ENCODE measurements around the gene RBM20.
A peak's percentile ranks its signal among the peaks of the same experiment; 100 is the strongest.
"Not testable (repeated sequence)": the region's sequence is repeated elsewhere in the genome, so short reads cannot be mapped to it uniquely, and the experiment has no call there.

RBM20 gene

GRCh38 chr10:110643653-110644597 is at the start of gene RBM20:
Gene RBM20 (plus strand): TSS chr10:110644336. CDS start chr10:110644455, 119 bp downstream.
- no peak for DNase-seq (ENCODE audit: low spot score)

GRCh38 chr10:110597476-110597875 is 46.7 kb upstream of the RBM20 start:
- no peak for DNase-seq (ENCODE audit: low spot score)

GRCh38 chr10:110600487-110601101 is 43.5 kb upstream of the RBM20 start:
- peak; percentile 73 for DNase-seq (ENCODE audit: low spot score)

- no peak for DNase-seq (ENCODE audit: low spot score)
These were observed 42.6 kb upstream of the RBM20 start for GRCh38 chr10:110601581-110601980.

GRCh38 chr10:110608087-110608486 is 36.0 kb upstream of the RBM20 start:
- no peak for DNase-seq (ENCODE audit: low spot score)

GRCh38 chr10:110609605-110610004 is 34.5 kb upstream of the RBM20 start:
- peak; percentile 25 for DNase-seq (ENCODE audit: low spot score)

GRCh38 chr10:110610308-110610774 is 33.8 kb upstream of the RBM20 start:
- DNase-seq (ENCODE audit: low spot score), result peak; percentile 66

GRCh38 chr10:110610781-110611180 is 33.4 kb upstream of the RBM20 start:
- DNase-seq (ENCODE audit: low spot score), result not testable (repeated sequence)

GRCh38 chr10:110612087-110612486 is 32.0 kb upstream of the RBM20 start:
- no peak for DNase-seq (ENCODE audit: low spot score)

GRCh38 chr10:110612629-110613028 is 31.5 kb upstream of the RBM20 start:
- no peak for DNase-seq (ENCODE audit: low spot score)

- no peak for DNase-seq (ENCODE audit: low spot score)
These were observed 30.7 kb upstream of the RBM20 start for GRCh38 chr10:110613341-110613995.

GRCh38 chr10:110613996-110614495 is 30.1 kb upstream of the RBM20 start:
- DNase-seq (ENCODE audit: low spot score), result no peak

- DNase-seq (ENCODE audit: low spot score), result no peak
These were observed 28.9 kb upstream of the RBM20 start for GRCh38 chr10:110615057-110615747.

- no peak for DNase-seq (ENCODE audit: low spot score)
These were observed 27.6 kb upstream of the RBM20 start for GRCh38 chr10:110616493-110617033.

- DNase-seq (ENCODE audit: low spot score), result no peak
These were observed 26.5 kb upstream of the RBM20 start for GRCh38 chr10:110617425-110618229.

- no peak for DNase-seq (ENCODE audit: low spot score)
These were observed 25.9 kb upstream of the RBM20 start for GRCh38 chr10:110618230-110618610.

- DNase-seq (ENCODE audit: low spot score), result no peak
These were observed 24.4 kb upstream of the RBM20 start for GRCh38 chr10:110619514-110620397.

- no peak for DNase-seq (ENCODE audit: low spot score)
These were observed 23.8 kb upstream of the RBM20 start for GRCh38 chr10:110620398-110620719.

GRCh38 chr10:110623316-110623715 is 20.8 kb upstream of the RBM20 start:
- not testable (repeated sequence) for DNase-seq (ENCODE audit: low spot score)
